Measurements from ENCODE around the gene LPIN3. TPM values are rescaled to one million over a fixed set of nuclear protein-coding genes. Genes with fewer than 3 reads are reported as not detected.

The LPIN3 gene
- total and polyA plus RNA-seq, 2 of the 4 experiments (the other 2 are of a cell fraction), result 2.3 to 8.3 TPM

DNA sequence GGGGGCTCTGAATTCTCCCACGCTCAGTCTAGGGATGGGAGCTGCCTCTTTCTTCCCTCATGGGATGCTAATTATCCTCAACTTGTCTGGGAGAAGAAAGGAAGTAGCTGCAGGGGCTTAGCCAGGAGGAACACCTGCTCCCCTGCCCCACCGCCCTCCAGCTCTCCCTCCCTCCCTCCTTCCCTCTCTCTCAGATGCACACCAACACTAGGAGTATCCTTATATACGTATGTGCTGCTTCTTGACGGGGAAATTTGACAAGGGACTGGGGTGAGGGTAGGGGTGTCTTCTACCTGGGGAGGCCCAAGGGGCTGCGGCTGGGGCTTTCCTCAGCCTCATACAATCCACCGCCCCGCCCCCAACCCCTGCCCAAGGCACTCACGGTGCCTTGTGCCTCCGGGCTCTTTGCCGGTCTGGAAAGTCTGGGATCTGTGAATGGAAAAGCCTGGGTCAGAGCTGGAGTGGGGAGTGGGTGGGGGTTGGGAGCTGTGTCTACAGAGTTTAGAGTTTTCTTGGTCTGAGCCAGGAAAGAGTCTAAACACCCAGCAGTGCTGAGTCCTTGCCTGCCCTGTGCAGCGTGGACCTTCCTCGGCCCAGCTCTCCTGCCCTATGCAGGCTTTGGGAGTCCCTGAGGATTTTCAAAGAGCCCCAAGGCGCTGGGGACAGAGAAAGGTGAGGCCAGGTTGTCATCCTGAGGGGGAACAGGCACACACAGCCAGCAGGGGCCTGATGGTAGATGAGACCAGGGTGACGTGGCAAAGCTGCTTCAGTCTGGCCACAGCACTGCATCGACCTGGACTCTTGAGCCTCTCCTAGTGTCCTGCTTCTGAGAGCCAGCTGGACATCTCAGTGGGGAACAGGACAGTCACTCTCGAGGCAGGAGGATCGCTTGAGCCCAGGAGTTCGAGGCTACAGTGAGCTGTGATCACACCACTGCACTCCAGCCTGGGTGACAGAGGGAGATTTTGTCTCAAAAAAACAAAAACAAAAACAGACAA, 55.3 kb downstream of the LPIN3 start:
- no peak overlapping the region for H3K4me2 ChIP-seq (ENCODE audit: low read depth, low read length)
- H4K8ac ChIP-seq (ENCODE audit: low read depth in 2 of 2, low read length in 2 of 2), result peak overlapping the region in 1 of 2 experiments; percentile 0; a peak in 1 of 4 replicates
- H3K4me3 ChIP-seq (ENCODE audit: insufficient read depth, low read depth, low read length), result no peak overlapping the region
- H3K27me3 ChIP-seq (ENCODE audit: control insufficient read depth, insufficient read depth, low read length), result no peaks in the 10 kb centered on the region
- H2AK5ac ChIP-seq (ENCODE audit: low read depth, low read length), result no peak overlapping the region
- H3K9ac ChIP-seq (ENCODE audit: low read depth, low read length), result no peak overlapping the region
- no peak overlapping the region for H2BK120ac ChIP-seq (ENCODE audit: low read depth, low read length)
- peak; percentile 41 for ATAC-seq (ENCODE audit: low read depth)
- ChIA-PET POLR2A (ENCODE audit: unreplicated experiment) (no interaction called here), CTCF (interaction anchor here (0.6 kb wide), 1 partner anchor 12 kb away, joined by 3 read pairs; no protein-coding TSS in a partner anchor)
- no peaks in the 10 kb centered on the region for H3K79me1 ChIP-seq (ENCODE audit: low read depth in 1 of 2, low read length in 2 of 2)
- peak overlapping the region; percentile 68 for H2AK9ac ChIP-seq (replicated peaks; ENCODE audit: low read depth, low read length, poor library complexity)
- intact Hi-C loops (cut with micrococcal nuclease) (loop anchor here (5.0 kb wide), 1 partner anchor 224 kb away; no protein-coding TSS in a partner anchor), dilution Hi-C loops (cut with HindIII; ENCODE audit: low sequenced_read_pairs, unreplicated experiment) (no loop called here), in situ Hi-C loops (cut with MboI; ENCODE audit: low sequenced_read_pairs) (no loop called here)
- H3K36me3 ChIP-seq (ENCODE audit: control insufficient read depth, insufficient read depth, low read length), result no peaks in the 10 kb centered on the region
- peak overlapping the region; percentile 47 for H2AFZ ChIP-seq (replicated peaks; ENCODE audit: low read length, poor library complexity)
- no peak overlapping the region for H3K23ac ChIP-seq (ENCODE audit: low read depth, low read length)
- H3K27ac ChIP-seq (ENCODE audit: insufficient read depth, low read length), result no peak overlapping the region
- H3K18ac ChIP-seq (ENCODE audit: low read depth, low read length), result no peak overlapping the region; the same call in 1 of the 2 replicates
- no TSS peak for BruUV-seq (replicated peaks)
- H3K9me1 ChIP-seq (ENCODE audit: insufficient read depth, low read length), result peaks cover 7% of the 10 kb centered on the region
- no peaks in the 10 kb centered on the region for H4K20me1 ChIP-seq (ENCODE audit: insufficient read depth, low read length)
- no peak for TF ChIP-seq NFE2L2 (IDR thresholded peaks at IDR 0.05; ENCODE audit: low read depth, low read length)
- TF ChIP-seq POLR2A (IDR thresholded peaks at IDR 0.05; ENCODE audit: low read depth, low read length), result no peak
- TF ChIP-seq SMC3 (IDR thresholded peaks at IDR 0.05; ENCODE audit: low read depth, low read length), result no peak
- 52% methylated on average over 2 of the region's 18 CpGs; no CpG with 5 or more reads in 1 of the 2 experiments for WGBS, 2 experiments (ENCODE audit: extremely low coverage in 2 of 2, insufficient read length in 1 of 2)
- no peak overlapping the region for H4K5ac ChIP-seq (ENCODE audit: low read depth, low read length)
- no peak overlapping the region for H4K91ac ChIP-seq (ENCODE audit: insufficient read depth, low read depth, low read length)
- H3K4ac ChIP-seq (ENCODE audit: low read depth, low read length), result no peak overlapping the region
- peak; percentile 10 for DNase-seq
- no peak overlapping the region for H3K56ac ChIP-seq (ENCODE audit: extremely low read depth, insufficient read depth, low read length)
- H3K4me1 ChIP-seq (ENCODE audit: control insufficient read depth, insufficient read depth, low read length), result peaks cover 11% of the 10 kb centered on the region; the same call in 1 of the 2 replicates
- H2BK20ac ChIP-seq (ENCODE audit: low read depth, low read length), result no peak overlapping the region
- no peak overlapping the region for H2BK5ac ChIP-seq (ENCODE audit: low read depth, low read length, poor library complexity, severe bottlenecking)
- H3K9me3 ChIP-seq (ENCODE audit: control insufficient read depth, insufficient read depth, low read length), result no peaks in the 10 kb centered on the region
- H2BK15ac ChIP-seq (ENCODE audit: low read depth, low read length), result no peak overlapping the region
- peak overlapping the region; percentile 62; the same call in 1 of the 2 replicates for H3K14ac ChIP-seq (replicated peaks; ENCODE audit: low read depth, low read length)

Data from IMR-90 (cell line).